ENCODE results near the gene MFNG. TPM values are rescaled to one million over a fixed set of nuclear protein-coding genes. Genes with fewer than 3 reads are reported as not detected.

Gene MFNG
- total RNA-seq, 1 donor from 2014 or later = 3.2 TPM

GRCh38 chr22:37431801-37432707 is 54.1 kb downstream of the MFNG start:
- TF ChIP-seq CTCF (IDR thresholded peaks at IDR 0.05; ENCODE audit: unreplicated experiment) = no peak
- Mint-ChIP-seq H3K27me3 (peaks cover 42% of the 10 kb centered on the region), H3K4me1 (ENCODE audit: low read depth) (peaks cover 6% of the 10 kb centered on the region), H3K36me3 (ENCODE audit: insufficient read depth) (no peaks in the 10 kb centered on the region), H3K4me3 (ENCODE audit: low read depth) (no peak overlapping the region), H3K27ac (peak overlapping the region; percentile 18), H3K9me3 (ENCODE audit: low read depth) (no peaks in the 10 kb centered on the region)
- DNase-seq (ENCODE audit: low spot score, unreplicated experiment) = no peak

GRCh38 chr22:37431366-37431765 is 54.8 kb downstream of the MFNG start:
- Mint-ChIP-seq H3K4me3 (ENCODE audit: low read depth) (no peak overlapping the region), H3K36me3 (ENCODE audit: insufficient read depth) (no peaks in the 10 kb centered on the region), H3K27ac (no peak overlapping the region), H3K4me1 (ENCODE audit: low read depth) (peaks cover 6% of the 10 kb centered on the region), H3K9me3 (ENCODE audit: low read depth) (no peaks in the 10 kb centered on the region), H3K27me3 (peaks cover 47% of the 10 kb centered on the region)
- TF ChIP-seq CTCF (IDR thresholded peaks at IDR 0.05; ENCODE audit: unreplicated experiment) = no peak
- no peak for DNase-seq (ENCODE audit: low spot score, unreplicated experiment)

DNA sequence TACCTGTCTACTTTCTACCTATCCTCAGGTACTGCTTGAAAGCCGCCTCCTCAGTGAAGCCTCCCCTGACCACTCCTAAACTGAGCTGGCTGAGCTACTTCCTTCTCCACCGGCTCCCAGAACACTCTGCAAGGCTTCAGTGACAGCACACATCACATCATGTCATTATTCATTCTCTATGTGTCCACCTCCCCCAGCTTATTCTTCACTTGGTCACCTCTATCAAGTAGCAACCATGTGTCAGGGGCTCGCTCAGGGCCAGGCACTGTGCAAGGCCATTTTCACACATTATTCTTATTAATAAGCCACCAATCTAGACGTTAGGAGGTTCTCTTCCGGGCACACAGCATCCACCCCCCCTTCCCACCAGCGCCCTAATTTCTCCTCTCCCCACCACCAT is 55.2 kb downstream of the MFNG start:
- DNase-seq (ENCODE audit: low spot score, unreplicated experiment) = no peak
- H3K27me3 Mint-ChIP-seq = peaks cover 51% of the 10 kb centered on the region
- no peak for TF ChIP-seq CTCF (IDR thresholded peaks at IDR 0.05; ENCODE audit: unreplicated experiment)
- no peaks in the 10 kb centered on the region for H3K9me3 Mint-ChIP-seq (ENCODE audit: low read depth)
- H3K27ac Mint-ChIP-seq = no peak overlapping the region
- no peak overlapping the region for H3K4me3 Mint-ChIP-seq (ENCODE audit: low read depth)
- peaks cover 9% of the 10 kb centered on the region for H3K4me1 Mint-ChIP-seq (ENCODE audit: low read depth)
- H3K36me3 Mint-ChIP-seq (ENCODE audit: insufficient read depth) = no peaks in the 10 kb centered on the region

GRCh38 chr22:37428649-37429586 is 57.3 kb downstream of the MFNG start:
- peaks cover 10% of the 10 kb centered on the region for H3K4me1 Mint-ChIP-seq (ENCODE audit: low read depth)
- no peaks in the 10 kb centered on the region for H3K9me3 Mint-ChIP-seq (ENCODE audit: low read depth)
- H3K27ac Mint-ChIP-seq = no peak overlapping the region
- DNase-seq (ENCODE audit: low spot score, unreplicated experiment) = peak; percentile 66
- H3K36me3 Mint-ChIP-seq (ENCODE audit: insufficient read depth) = no peaks in the 10 kb centered on the region
- peak; percentile 82 for TF ChIP-seq CTCF (IDR thresholded peaks at IDR 0.05; ENCODE audit: unreplicated experiment)
- H3K27me3 Mint-ChIP-seq = peaks cover 65% of the 10 kb centered on the region
- H3K4me3 Mint-ChIP-seq (ENCODE audit: low read depth) = peak overlapping the region; percentile 9
